ENCODE results near the gene SPTBN1.

DNA sequence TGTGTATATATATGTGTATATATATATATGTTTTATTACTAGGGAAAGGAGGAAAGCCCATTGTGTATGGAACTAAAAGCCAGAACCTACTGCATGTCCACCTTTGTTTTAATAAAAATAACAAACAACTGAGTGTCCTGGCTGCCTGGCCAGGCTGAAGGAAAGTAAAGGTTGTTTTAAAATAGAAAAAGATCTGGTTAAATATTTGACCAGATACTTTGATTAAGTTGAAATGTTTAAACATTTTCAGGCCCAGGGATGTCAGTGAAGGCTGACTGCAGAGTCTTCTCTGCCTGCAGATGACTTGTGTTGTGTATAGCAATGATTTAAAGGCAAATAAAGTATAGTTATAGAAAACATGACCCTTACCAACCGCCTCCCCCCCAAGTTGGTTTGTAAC, 22.8 kb downstream of the SPTBN1 start:
- TF ChIP-seq, protein P1, sequence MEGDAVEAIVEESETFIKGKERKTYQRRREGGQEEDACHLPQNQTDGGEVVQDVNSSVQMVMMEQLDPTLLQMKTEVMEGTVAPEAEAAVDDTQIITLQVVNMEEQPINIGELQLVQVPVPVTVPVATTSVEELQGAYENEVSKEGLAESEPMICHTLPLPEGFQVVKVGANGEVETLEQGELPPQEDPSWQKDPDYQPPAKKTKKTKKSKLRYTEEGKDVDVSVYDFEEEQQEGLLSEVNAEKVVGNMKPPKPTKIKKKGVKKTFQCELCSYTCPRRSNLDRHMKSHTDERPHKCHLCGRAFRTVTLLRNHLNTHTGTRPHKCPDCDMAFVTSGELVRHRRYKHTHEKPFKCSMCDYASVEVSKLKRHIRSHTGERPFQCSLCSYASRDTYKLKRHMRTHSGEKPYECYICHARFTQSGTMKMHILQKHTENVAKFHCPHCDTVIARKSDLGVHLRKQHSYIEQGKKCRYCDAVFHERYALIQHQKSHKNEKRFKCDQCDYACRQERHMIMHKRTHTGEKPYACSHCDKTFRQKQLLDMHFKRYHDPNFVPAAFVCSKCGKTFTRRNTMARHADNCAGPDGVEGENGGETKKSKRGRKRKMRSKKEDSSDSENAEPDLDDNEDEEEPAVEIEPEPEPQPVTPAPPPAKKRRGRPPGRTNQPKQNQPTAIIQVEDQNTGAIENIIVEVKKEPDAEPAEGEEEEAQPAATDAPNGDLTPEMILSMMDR (IDR thresholded peaks at IDR 0.05; ENCODE audit: low read depth, low read length): no peak
- TF ChIP-seq POLR2A (IDR thresholded peaks at IDR 0.05; ENCODE audit: extremely low read depth, insufficient read length): no peak
- no peak for TF ChIP-seq MYC (IDR thresholded peaks at IDR 0.05; ENCODE audit: low read depth, low read length)
- no peak for TF ChIP-seq MAX (IDR thresholded peaks at IDR 0.05; ENCODE audit: low read depth, low read length)
